Measurements from ENCODE around the gene IQSEC2. TPM values are rescaled to one million over a fixed set of nuclear protein-coding genes. Genes with fewer than 3 reads are reported as not detected.

The IQSEC2 gene
- total and polyA plus RNA-seq, 2 experiments from 2014 or later, result 14.3 to 37.0 TPM

DNA sequence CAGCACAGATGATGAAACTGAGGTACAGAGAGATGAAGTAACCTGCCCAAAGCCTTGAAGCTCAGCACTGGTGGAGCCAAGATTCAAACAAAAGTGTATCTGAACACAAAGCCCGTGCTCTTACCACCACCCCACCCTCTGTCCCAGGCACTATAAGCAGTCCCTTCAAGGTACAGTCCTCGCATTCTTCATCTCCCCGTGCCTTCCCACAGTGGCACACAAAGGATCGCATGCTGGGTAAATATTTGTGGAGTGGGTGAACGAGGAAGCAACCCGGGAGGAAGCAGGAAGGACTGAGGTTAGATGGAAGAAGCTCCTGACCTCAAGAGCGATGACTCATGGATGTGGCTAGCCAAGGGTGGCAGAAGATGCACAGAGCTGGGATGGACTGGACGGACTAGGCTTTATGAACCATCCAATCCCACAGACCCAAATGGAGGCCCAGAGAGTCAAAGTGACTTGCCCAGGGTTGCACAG is 18.4 kb downstream of the IQSEC2 start:
- peak in 1 of 2 donors; percentile 63 for DNase-seq (ENCODE audit: low read depth in 1 of 2, low spot score in 1 of 2)
- Histone ChIP-seq H3K36me3 (no peaks in the 10 kb centered on the region), H3K4me1 (ENCODE audit: low read depth) (no peaks in the 10 kb centered on the region), H3K4me3 (no peak overlapping the region), H3K27me3 (no peaks in the 10 kb centered on the region), H3K27ac (no peak overlapping the region), H3K9me3 (ENCODE audit: low read depth) (no peaks in the 10 kb centered on the region)
- TF ChIP-seq, protein P1, sequence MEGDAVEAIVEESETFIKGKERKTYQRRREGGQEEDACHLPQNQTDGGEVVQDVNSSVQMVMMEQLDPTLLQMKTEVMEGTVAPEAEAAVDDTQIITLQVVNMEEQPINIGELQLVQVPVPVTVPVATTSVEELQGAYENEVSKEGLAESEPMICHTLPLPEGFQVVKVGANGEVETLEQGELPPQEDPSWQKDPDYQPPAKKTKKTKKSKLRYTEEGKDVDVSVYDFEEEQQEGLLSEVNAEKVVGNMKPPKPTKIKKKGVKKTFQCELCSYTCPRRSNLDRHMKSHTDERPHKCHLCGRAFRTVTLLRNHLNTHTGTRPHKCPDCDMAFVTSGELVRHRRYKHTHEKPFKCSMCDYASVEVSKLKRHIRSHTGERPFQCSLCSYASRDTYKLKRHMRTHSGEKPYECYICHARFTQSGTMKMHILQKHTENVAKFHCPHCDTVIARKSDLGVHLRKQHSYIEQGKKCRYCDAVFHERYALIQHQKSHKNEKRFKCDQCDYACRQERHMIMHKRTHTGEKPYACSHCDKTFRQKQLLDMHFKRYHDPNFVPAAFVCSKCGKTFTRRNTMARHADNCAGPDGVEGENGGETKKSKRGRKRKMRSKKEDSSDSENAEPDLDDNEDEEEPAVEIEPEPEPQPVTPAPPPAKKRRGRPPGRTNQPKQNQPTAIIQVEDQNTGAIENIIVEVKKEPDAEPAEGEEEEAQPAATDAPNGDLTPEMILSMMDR (IDR thresholded peaks at IDR 0.05; ENCODE audit: low read depth, low read length), result no peak

DNA sequence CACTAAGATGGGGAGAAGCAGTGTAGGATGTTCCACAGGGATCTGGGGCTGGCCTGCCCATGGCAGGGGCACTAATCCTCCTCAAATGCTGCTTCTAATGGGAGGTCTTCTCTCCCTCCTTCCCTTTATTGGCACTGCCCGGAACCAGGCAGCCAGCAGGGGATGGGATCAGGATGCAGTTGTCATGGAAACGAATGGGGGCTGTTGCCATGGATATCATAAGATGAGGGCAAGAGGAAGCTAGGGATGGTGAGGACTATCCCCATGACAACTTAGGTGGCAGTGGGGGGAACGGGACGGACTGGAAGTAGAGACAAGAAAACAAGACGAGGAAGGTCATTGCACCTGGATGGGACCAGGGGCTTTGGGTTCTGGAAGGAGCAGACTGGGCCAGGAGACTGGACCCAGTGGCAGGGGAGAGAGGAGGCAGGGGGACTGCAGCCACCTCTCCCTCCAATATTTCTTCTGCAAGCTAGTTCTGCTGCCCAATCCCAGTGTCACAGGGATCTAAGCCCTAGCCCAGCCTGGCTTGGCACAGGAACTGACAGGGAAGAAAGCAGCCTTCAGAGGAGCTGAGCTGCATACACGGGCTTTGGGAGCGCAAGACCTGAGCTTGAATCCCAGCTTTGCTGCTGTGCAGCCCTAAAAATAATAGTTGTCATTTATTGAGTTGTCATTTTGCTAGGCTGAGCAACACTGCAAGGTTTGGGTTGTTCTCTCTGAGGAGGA is 19.0 kb downstream of the IQSEC2 start:
- H3K27me3 ChIP-seq, result no peaks in the 10 kb centered on the region
- H3K4me1 ChIP-seq (ENCODE audit: low read depth), result no peaks in the 10 kb centered on the region
- no peak for DNase-seq (ENCODE audit: low read depth in 1 of 2, low spot score in 1 of 2)
- no peaks in the 10 kb centered on the region for H3K36me3 ChIP-seq
- TF ChIP-seq, protein P1 (IDR thresholded peaks at IDR 0.05; ENCODE audit: low read depth, low read length), result no peak
- no peak overlapping the region for H3K4me3 ChIP-seq
- H3K9me3 ChIP-seq (ENCODE audit: low read depth), result no peaks in the 10 kb centered on the region
- H3K27ac ChIP-seq, result no peak overlapping the region

DNA sequence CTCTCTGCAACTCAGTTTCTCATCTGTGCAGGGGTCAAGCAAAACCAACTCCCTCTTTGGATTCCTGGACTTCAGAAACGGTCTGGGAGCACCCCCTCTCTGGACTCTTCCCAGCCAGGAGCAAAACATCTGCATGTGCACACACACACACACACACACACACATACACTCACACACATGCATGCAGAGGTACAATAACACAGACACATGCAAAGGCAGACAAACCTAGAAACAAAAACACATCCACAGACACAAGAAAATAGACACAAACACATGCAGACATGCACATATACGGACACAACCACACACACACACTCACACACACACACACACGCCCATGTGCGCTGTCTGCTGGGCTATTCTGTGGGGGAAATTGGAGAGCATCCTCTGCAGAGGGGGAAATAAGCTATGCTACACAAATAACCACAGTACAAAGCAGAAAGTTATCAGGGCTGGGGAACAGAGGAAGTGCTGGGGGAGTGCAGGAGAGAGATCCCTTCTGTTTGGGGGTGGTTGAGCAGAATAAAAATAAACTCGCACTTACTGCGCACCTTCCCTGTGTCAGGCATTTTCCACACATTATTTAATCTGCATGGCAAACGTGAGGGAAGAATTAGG is 19.9 kb downstream of the IQSEC2 start:
- H3K27me3 ChIP-seq, result no peaks in the 10 kb centered on the region
- no peak for DNase-seq (ENCODE audit: low read depth in 1 of 2, low spot score in 1 of 2)
- TF ChIP-seq, protein P1 (IDR thresholded peaks at IDR 0.05; ENCODE audit: low read depth, low read length), result no peak
- no peaks in the 10 kb centered on the region for H3K4me1 ChIP-seq (ENCODE audit: low read depth)
- H3K36me3 ChIP-seq, result no peaks in the 10 kb centered on the region
- H3K27ac ChIP-seq, result no peak overlapping the region
- no peak overlapping the region for H3K4me3 ChIP-seq
- no peaks in the 10 kb centered on the region for H3K9me3 ChIP-seq (ENCODE audit: low read depth)

DNA sequence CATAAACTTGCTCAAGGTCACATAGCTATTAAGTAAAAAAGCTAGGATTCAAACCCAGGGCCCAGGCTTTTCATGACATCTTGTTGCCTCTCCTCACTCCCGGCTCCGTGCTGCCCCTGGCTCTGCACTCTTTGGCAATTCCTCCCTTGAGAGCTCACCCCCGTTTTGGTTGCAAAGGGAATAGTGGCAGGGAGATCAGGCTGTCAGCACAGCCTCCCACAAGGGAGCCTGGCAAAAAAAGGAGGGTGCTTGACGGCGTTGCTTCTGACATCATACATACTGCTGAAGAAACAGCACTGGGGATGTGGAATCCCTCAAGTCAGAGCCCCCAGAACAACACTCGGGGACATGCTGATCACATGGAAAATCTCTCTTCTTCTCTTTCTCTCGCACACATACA is 20.5 kb downstream of the IQSEC2 start:
- Histone ChIP-seq H3K4me1 (ENCODE audit: low read depth) (no peaks in the 10 kb centered on the region), H3K27ac (no peak overlapping the region), H3K36me3 (no peaks in the 10 kb centered on the region), H3K27me3 (no peaks in the 10 kb centered on the region), H3K9me3 (ENCODE audit: low read depth) (no peaks in the 10 kb centered on the region), H3K4me3 (no peak overlapping the region)
- DNase-seq (ENCODE audit: low read depth in 1 of 2, low spot score in 1 of 2), result no peak
- TF ChIP-seq, protein P1 (IDR thresholded peaks at IDR 0.05; ENCODE audit: low read depth, low read length), result no peak

DNA sequence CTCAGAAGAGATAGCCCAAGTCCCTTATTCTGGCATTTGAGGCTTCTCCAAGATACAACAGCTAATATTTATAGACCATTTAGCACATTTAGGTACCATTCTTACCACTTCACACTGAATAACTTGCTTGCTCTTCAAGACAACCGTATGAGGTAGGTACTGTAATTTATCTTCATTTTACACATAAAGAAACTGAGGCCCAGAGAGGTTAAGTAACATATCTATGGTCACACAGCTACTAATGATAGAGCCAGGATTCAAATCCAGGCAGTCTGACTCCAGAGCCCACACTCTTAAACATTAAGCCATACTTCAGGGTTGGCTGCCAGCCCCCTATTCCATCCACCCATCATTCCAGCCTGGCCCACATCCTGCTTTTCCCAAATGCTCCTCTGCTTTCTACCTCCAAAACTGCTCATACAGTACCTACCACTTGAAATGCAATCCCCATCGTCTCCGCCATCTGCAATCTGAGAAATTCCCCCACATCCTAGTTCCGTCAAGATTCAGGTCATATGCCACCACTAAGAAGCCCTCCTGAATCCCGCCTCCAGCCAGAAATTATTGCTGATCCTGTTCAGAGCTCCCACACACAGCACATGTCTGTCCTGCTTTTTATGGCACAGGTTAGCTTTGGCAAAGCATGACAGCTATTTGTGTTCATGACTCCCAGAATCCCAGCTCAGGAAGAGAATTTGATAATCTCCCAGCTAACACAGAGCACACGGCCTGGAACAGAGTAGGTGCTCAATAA is 23.5 kb downstream of the IQSEC2 start:
- Histone ChIP-seq H3K4me3 (no peak overlapping the region), H3K4me1 (ENCODE audit: low read depth) (no peaks in the 10 kb centered on the region), H3K27me3 (no peaks in the 10 kb centered on the region), H3K27ac (no peak overlapping the region), H3K36me3 (no peaks in the 10 kb centered on the region), H3K9me3 (ENCODE audit: low read depth) (no peaks in the 10 kb centered on the region)
- no peak for DNase-seq (ENCODE audit: low read depth in 1 of 2, low spot score in 1 of 2)
- TF ChIP-seq, protein P1 (IDR thresholded peaks at IDR 0.05; ENCODE audit: low read depth, low read length), result no peak
